SK-N-SH treated with all-trans-retinoic acid at 6 μM for 48 hours (cell line): Measurements from ENCODE around the gene PHF23.

Source experiments
- ARNTL ChIP-seq: fragments of 450-650 bp; formaldehyde crosslinking; IDR thresholded peaks from 2 replicates; pipeline ENCODE4 v1.5.0; 2020; ENCODE audit warnings: low read depth, mild to moderate bottlenecking, moderate library complexity, borderline replicate concordance
- ESRRG ChIP-seq: fragments of 250-450 bp; sonication (Bioruptor Pico); IDR thresholded peaks from 2 replicates; pipeline ENCODE4 v1.6.1; 2021; ENCODE audit warnings: mild to moderate bottlenecking
- GLIS3 ChIP-seq: fragments of 250-450 bp; sonication (Bioruptor Pico); IDR thresholded peaks from 2 replicates; pipeline ENCODE4 v1.5.0; 2020; ENCODE audit warnings: mild to moderate bottlenecking, moderate library complexity
- OSR1 ChIP-seq: fragments of 250-450 bp; sonication (Bioruptor Pico); IDR thresholded peaks from 2 replicates; pipeline ENCODE4 v1.8.0; 2022; ENCODE audit warnings: moderate library complexity, mild to moderate bottlenecking, inconsistent platforms
- RARB ChIP-seq: fragments of 250-450 bp; sonication (Bioruptor Pico); IDR thresholded peaks from 2 replicates; pipeline ENCODE4 v1.8.0; 2021; ENCODE audit warnings: mild to moderate bottlenecking, moderate library complexity
- SNAI2 ChIP-seq: fragments of 250-450 bp; sonication (Bioruptor Pico); IDR thresholded peaks from 2 replicates; pipeline ENCODE4 v1.5.0; 2020; ENCODE audit warnings: mild to moderate bottlenecking, moderate library complexity
- TCF4 ChIP-seq: fragments of 250-450 bp; sonication (Bioruptor Pico); IDR thresholded peaks from 2 replicates; pipeline ENCODE4 v1.8.0; 2021; ENCODE audit warnings: mild to moderate bottlenecking, moderate library complexity, borderline replicate concordance
- TOX ChIP-seq: fragments of 250-450 bp; sonication (Bioruptor Pico); IDR thresholded peaks from 2 replicates; pipeline ENCODE4 v1.8.0; 2021; ENCODE audit warnings: mild to moderate bottlenecking, moderate library complexity, borderline replicate concordance
- ZC3H10 ChIP-seq: fragments of 250-450 bp; sonication (Bioruptor Pico); IDR thresholded peaks from 2 replicates; pipeline ENCODE4 v1.5.1; 2021; ENCODE audit warnings: mild to moderate bottlenecking, moderate library complexity
- ZFP30 ChIP-seq: fragments of 450-650 bp; formaldehyde crosslinking; IDR thresholded peaks from 2 replicates; pipeline ENCODE4 v1.5.0; 2022; ENCODE audit warnings: mild to moderate bottlenecking, moderate library complexity
- ZNF70 ChIP-seq: fragments of 450-650 bp; formaldehyde crosslinking; IDR thresholded peaks from 2 replicates; pipeline ENCODE4 v1.5.0; 2020; ENCODE audit warnings: mild to moderate bottlenecking, moderate library complexity
- TF ChIP-seq, protein P1 (sequence below): fragments of 250-450 bp; sonication (Bioruptor Pico); IDR thresholded peaks from 2 replicates; pipeline ENCODE4 v1.8.0; 2021; ENCODE audit warnings: low read depth, mild to moderate bottlenecking, moderate library complexity, borderline replicate concordance
- TF ChIP-seq, protein P2 (sequence below): fragments of 250-450 bp; sonication (Bioruptor Pico); IDR thresholded peaks from 2 replicates; pipeline ENCODE4 v1.5.1; 2021; ENCODE audit warnings: mild to moderate bottlenecking, moderate library complexity
- TF ChIP-seq, protein P3 (sequence below): fragments of 250-450 bp; sonication (Bioruptor Pico); IDR thresholded peaks from 2 replicates; pipeline ENCODE4 v1.8.0; 2020; ENCODE audit warnings: mild to moderate bottlenecking, moderate library complexity, borderline replicate concordance

DNA sequence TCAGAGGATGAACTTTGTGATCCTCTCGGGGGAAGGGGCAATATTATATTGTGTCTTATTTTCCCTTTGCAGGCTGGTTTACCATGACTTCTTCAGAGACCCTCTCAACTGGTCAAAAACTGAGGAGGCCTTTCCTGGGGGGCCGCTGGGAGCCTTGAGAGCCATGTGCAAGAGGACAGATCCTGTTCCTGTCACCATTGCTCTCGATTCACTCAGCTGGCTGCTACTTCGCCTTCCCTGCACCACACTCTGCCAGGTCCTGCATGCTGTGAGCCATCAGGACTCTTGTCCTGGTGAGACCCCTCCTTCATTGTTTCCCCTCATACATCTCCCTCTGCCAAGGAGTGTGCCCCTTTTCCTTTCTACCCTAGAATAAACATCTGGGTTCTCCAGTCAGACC, 15.3 kb upstream of the PHF23 start:
- TF ChIP-seq ESRRG (no peak), OSR1 (CRISPR knock-in tag) (no peak), TCF4 (no peak), RARB (CRISPR knock-in tag) (no peak), ZC3H10 (CRISPR knock-in tag) (no peak), TOX (CRISPR knock-in tag) (no peak), ZNF70 (no peak), GLIS3 (CRISPR knock-in tag) (no peak), SNAI2 (CRISPR knock-in tag) (no peak), ARNTL (no peak), ZFP30 (CRISPR knock-in tag) (no peak)
- TF ChIP-seq, protein P1, sequence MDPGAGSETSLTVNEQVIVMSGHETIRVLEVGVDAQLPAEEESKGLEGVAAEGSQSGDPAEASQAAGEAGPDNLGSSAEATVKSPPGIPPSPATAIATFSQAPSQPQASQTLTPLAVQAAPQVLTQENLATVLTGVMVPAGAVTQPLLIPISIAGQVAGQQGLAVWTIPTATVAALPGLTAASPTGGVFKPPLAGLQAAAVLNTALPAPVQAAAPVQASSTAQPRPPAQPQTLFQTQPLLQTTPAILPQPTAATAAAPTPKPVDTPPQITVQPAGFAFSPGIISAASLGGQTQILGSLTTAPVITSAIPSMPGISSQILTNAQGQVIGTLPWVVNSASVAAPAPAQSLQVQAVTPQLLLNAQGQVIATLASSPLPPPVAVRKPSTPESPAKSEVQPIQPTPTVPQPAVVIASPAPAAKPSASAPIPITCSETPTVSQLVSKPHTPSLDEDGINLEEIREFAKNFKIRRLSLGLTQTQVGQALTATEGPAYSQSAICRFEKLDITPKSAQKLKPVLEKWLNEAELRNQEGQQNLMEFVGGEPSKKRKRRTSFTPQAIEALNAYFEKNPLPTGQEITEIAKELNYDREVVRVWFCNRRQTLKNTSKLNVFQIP (CRISPR knock-in tag), result no peak
- TF ChIP-seq, protein P2, sequence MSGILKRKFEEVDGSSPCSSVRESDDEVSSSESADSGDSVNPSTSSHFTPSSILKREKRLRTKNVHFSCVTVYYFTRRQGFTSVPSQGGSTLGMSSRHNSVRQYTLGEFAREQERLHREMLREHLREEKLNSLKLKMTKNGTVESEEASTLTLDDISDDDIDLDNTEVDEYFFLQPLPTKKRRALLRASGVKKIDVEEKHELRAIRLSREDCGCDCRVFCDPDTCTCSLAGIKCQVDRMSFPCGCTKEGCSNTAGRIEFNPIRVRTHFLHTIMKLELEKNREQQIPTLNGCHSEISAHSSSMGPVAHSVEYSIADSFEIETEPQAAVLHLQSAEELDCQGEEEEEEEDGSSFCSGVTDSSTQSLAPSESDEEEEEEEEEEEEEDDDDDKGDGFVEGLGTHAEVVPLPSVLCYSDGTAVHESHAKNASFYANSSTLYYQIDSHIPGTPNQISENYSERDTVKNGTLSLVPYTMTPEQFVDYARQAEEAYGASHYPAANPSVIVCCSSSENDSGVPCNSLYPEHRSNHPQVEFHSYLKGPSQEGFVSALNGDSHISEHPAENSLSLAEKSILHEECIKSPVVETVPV (CRISPR knock-in tag), result no peak
- TF ChIP-seq, protein P3, sequence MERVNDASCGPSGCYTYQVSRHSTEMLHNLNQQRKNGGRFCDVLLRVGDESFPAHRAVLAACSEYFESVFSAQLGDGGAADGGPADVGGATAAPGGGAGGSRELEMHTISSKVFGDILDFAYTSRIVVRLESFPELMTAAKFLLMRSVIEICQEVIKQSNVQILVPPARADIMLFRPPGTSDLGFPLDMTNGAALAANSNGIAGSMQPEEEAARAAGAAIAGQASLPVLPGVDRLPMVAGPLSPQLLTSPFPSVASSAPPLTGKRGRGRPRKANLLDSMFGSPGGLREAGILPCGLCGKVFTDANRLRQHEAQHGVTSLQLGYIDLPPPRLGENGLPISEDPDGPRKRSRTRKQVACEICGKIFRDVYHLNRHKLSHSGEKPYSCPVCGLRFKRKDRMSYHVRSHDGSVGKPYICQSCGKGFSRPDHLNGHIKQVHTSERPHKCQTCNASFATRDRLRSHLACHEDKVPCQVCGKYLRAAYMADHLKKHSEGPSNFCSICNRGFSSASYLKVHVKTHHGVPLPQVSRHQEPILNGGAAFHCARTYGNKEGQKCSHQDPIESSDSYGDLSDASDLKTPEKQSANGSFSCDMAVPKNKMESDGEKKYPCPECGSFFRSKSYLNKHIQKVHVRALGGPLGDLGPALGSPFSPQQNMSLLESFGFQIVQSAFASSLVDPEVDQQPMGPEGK (CRISPR knock-in tag), result no peak
